Endothelial cell (in vitro differentiated cells): Measurements from ENCODE around the gene AWAT2. TPM values are rescaled to one million over a fixed set of nuclear protein-coding genes. Genes with fewer than 3 reads are reported as not detected.

Source experiments
- DNase-seq: peaks from one replicate; pipeline ENCODE4 v3.0.0; 2021; ENCODE audit warnings: low spot score
- H3K27ac Mint-ChIP-seq: one replicate; pipeline ENCODE4 v1.8.0; 2021; ENCODE audit warnings: mixed read lengths, inconsistent platforms; ENCODE audit not compliant: unreplicated experiment
- H3K27me3 Mint-ChIP-seq: one replicate; pipeline ENCODE4 v1.8.0; 2021; ENCODE audit warnings: mild to moderate bottlenecking, moderate library complexity, mixed read lengths, inconsistent platforms; ENCODE audit not compliant: unreplicated experiment
- H3K36me3 Mint-ChIP-seq: one replicate; pipeline ENCODE4 v1.8.0; 2021; ENCODE audit warnings: mild to moderate bottlenecking, low read depth, mixed read lengths, inconsistent platforms; ENCODE audit not compliant: unreplicated experiment
- H3K4me1 Mint-ChIP-seq: one replicate; pipeline ENCODE4 v1.8.0; 2021; ENCODE audit warnings: mild to moderate bottlenecking, mixed read lengths, inconsistent platforms; ENCODE audit not compliant: unreplicated experiment
- H3K4me3 Mint-ChIP-seq: one replicate; pipeline ENCODE4 v1.8.0; 2021; ENCODE audit warnings: mild to moderate bottlenecking, mixed read lengths, inconsistent platforms; ENCODE audit not compliant: unreplicated experiment
- H3K9me3 Mint-ChIP-seq: one replicate; pipeline ENCODE4 v1.8.0; 2021; ENCODE audit warnings: mixed read lengths, inconsistent platforms; ENCODE audit not compliant: unreplicated experiment
- long read RNA-seq: library from polyadenylated mRNA; unstranded; transcript quantifications from one replicate; pipeline ENCODE4 v2.0.0, GENCODE V29; 2020; ENCODE audit not compliant: unreplicated experiment
- total RNA-seq: library from RNA; stranded (reverse); fragmentation: NEBNext Ultra II Directional; extraction: Animal tissue kit (Norgen Biotek cat#: 25700); gene quantifications from one replicate; pipeline ENCODE4 v1.2.1, GENCODE V29; 2021; ENCODE audit not compliant: unreplicated experiment
- TF ChIP-seq, protein P1 (sequence below): fragments of 200-600 bp; sonication (generic); IDR thresholded peaks from one replicate; pipeline ENCODE4 v1.5.0; 2021; ENCODE audit warnings: antibody characterized with exemption; ENCODE audit not compliant: unreplicated experiment

The AWAT2 gene, protein sequence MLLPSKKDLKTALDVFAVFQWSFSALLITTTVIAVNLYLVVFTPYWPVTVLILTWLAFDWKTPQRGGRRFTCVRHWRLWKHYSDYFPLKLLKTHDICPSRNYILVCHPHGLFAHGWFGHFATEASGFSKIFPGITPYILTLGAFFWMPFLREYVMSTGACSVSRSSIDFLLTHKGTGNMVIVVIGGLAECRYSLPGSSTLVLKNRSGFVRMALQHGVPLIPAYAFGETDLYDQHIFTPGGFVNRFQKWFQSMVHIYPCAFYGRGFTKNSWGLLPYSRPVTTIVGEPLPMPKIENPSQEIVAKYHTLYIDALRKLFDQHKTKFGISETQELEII
- total RNA-seq: not detected
- long read RNA-seq: 0 reads

DNA sequence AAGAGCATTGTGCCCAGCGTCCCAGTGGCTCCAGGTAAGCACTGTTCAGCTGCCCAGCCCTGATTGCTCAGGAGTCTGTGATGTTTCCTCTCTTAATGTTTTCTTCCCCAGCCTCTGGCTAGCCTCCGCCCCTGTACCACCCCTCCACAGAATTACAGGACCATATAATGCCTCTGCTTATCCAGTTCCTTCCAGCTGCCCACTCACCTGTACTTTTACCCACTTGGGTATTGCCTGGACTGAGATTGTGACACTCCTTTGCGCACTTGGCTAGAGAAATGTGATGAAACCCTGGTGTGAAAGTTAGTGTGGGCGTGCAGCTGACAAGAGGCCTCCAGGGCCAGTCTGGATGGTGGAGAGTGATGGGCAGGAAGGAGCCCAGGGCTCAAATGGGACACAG is at the start of gene AWAT2:
Gene AWAT2, minus strand, starts transcription at position 14 of the 400 bp plus-strand sequence. Its CDS starts 6 bp downstream, at position 8.
- Mint-ChIP-seq H3K4me1 (no peaks in the 10 kb centered on the region), H3K4me3 (no peak within 1 kb of the TSS), H3K27me3 (peaks cover 2% of the 10 kb centered on the region), H3K36me3 (no peaks in the 10 kb centered on the region), H3K27ac (no peak within 1 kb of the TSS), H3K9me3 (no peaks in the 10 kb centered on the region)
- DNase-seq: no peak
- TF ChIP-seq, protein P1, sequence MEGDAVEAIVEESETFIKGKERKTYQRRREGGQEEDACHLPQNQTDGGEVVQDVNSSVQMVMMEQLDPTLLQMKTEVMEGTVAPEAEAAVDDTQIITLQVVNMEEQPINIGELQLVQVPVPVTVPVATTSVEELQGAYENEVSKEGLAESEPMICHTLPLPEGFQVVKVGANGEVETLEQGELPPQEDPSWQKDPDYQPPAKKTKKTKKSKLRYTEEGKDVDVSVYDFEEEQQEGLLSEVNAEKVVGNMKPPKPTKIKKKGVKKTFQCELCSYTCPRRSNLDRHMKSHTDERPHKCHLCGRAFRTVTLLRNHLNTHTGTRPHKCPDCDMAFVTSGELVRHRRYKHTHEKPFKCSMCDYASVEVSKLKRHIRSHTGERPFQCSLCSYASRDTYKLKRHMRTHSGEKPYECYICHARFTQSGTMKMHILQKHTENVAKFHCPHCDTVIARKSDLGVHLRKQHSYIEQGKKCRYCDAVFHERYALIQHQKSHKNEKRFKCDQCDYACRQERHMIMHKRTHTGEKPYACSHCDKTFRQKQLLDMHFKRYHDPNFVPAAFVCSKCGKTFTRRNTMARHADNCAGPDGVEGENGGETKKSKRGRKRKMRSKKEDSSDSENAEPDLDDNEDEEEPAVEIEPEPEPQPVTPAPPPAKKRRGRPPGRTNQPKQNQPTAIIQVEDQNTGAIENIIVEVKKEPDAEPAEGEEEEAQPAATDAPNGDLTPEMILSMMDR: no peak

DNA sequence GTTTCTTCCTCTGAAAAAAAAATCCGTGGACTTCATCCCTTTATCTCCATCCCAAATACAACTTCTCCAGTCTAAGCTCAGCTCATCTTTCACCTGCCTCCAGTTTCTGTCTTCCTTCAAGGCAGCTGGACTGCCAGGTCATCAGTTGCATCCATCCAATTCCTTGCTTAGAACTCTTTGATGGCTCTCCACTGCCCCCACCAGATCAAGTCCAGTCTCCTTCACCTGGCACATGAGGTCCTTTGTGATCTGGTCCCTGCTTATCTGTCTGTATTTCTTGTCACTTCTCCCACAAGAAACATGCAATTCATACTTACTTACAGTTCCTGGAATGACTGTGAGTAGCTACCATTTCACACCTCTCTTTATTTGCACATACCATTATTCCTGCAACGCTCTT is 46.3 kb upstream of the AWAT2 start:
- no peaks in the 10 kb centered on the region for H3K4me1 Mint-ChIP-seq
- no peaks in the 10 kb centered on the region for H3K27me3 Mint-ChIP-seq
- H3K36me3 Mint-ChIP-seq: no peaks in the 10 kb centered on the region
- no peaks in the 10 kb centered on the region for H3K9me3 Mint-ChIP-seq
- no peak overlapping the region for H3K4me3 Mint-ChIP-seq
- TF ChIP-seq, protein P1: no peak
- peak; percentile 3 for DNase-seq
- no peak overlapping the region for H3K27ac Mint-ChIP-seq

DNA sequence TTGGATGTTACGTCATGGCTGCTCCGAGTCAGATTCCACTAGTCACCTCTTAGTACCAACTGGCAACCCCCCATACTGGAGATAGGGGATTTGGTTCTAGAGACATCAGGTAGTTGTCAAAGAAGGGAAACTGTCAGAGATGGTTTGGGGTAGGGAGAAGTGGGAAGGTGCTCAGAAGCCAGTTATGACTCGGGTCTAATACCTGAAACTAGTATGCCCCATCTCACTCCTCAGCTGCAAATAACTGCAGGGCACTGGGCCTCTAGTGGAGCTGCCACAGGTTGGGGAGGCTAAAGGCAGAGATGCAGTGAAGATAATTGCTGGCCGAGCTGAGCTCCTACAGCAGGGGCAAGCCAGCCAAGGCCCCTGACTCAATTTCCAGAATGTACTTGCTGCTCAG is 42.5 kb upstream of the AWAT2 start:
- Mint-ChIP-seq H3K27ac (no peak overlapping the region), H3K4me1 (peaks cover 6% of the 10 kb centered on the region), H3K4me3 (no peak overlapping the region), H3K36me3 (no peaks in the 10 kb centered on the region), H3K27me3 (no peaks in the 10 kb centered on the region), H3K9me3 (no peaks in the 10 kb centered on the region)
- DNase-seq: no peak
- TF ChIP-seq, protein P1: no peak

DNA sequence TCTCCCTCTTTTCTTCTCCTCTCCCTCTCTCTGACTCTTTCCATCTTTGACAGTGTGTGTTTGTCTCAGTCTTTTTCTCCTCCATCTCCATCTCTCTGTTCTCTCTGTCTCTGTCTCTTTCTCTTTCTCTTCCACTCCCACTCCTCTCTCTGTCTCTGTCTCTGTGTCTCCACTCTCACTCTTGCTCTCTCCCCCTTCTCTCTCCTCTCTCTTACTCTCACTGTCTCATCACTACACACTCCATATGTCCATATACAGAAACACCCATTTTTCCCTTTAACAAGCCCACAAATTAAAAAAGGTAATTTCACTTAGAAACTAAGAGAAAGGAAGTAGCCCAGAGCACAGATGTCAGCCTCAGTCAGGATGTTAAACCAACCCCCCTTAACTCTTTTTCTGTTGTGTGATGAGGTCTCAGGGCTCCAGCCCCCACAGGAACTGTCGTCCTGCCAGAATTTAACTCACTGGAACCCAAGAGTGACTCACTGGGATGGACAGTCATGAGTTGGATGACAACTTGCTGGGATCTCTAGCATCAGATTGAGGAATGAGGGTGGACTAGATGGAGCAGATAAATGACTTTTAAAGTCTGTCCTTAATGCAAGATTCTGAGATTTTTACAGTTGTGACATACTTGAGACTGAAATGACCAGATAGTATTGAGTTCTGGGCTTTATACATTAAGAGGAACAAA is 40.0 kb upstream of the AWAT2 start:
- Mint-ChIP-seq H3K4me3 (no peak overlapping the region), H3K36me3 (no peaks in the 10 kb centered on the region), H3K4me1 (peaks cover 6% of the 10 kb centered on the region), H3K9me3 (no peaks in the 10 kb centered on the region), H3K27ac (no peak overlapping the region), H3K27me3 (no peaks in the 10 kb centered on the region)
- no peak for DNase-seq
- TF ChIP-seq, protein P1: no peak

DNA sequence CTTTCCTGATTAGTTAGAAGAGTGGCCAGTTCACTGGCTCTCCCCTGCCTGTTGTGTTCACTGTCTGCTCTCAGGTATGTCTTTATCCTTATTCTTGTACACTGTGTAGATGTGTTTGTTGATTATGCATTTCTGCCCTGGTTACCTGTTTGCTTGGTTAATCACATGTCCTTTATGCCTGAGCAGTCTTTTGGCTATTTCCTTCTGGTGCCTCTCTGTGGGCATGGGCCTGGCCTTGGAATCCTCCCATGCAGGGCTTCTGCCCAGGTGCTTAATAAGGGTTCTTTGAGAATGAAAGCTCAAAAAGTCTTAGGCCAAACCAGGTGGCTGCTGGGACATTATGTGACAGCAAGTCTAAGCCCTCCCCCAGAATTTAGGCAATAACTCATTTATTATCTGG is 39.0 kb upstream of the AWAT2 start:
- Mint-ChIP-seq H3K27ac (no peak overlapping the region), H3K27me3 (no peaks in the 10 kb centered on the region), H3K4me1 (peaks cover 6% of the 10 kb centered on the region), H3K4me3 (no peak overlapping the region), H3K36me3 (no peaks in the 10 kb centered on the region), H3K9me3 (no peaks in the 10 kb centered on the region)
- no peak for DNase-seq
- TF ChIP-seq, protein P1: no peak
